ENCODE results near the gene FNDC3B. TPM values are rescaled to one million over a fixed set of nuclear protein-coding genes. Genes with fewer than 3 reads are reported as not detected.
A peak's percentile ranks its signal among the peaks of the same experiment; 100 is the strongest.
"Not testable (repeated sequence)": the region's sequence is repeated elsewhere in the genome, so short reads cannot be mapped to it uniquely, and the experiment has no call there.

Gene FNDC3B
- total RNA-seq, 1 experiment from 2014 or later = 149 TPM

- Mint-ChIP-seq H3K4me3 (ENCODE audit: unreplicated experiment) (peak overlapping the region; percentile 95), H3K9me3 (ENCODE audit: unreplicated experiment) (no peaks in the 10 kb centered on the region), H3K4me1 (ENCODE audit: insufficient read depth, unreplicated experiment) (peaks cover 40% of the 10 kb centered on the region), H3K27ac (ENCODE audit: low read depth, unreplicated experiment) (peak overlapping the region; percentile 90), H3K27me3 (ENCODE audit: insufficient read depth, unreplicated experiment) (no peaks in the 10 kb centered on the region), H3K36me3 (ENCODE audit: insufficient read depth, unreplicated experiment) (peaks cover 24% of the 10 kb centered on the region)
- BruUV-seq (replicated peaks) = TSS peak; percentile 41
- CTCF ChIA-PET = interaction anchor here (0.6 to 1.6 kb wide), 13 partner anchors 12 to 426 kb away, joined by 3 to 10 read pairs (median 4); no protein-coding TSS in a partner anchor
- no peak for TF ChIP-seq CTCF (IDR thresholded peaks at IDR 0.05; ENCODE audit: unreplicated experiment)
- peak; percentile 55 for DNase-seq (ENCODE audit: unreplicated experiment)
- POLR2A ChIA-PET = interaction anchor here (0.6 to 4.5 kb wide), 45 partner anchors 9 to 1393 kb away, joined by 3 to 39 read pairs (median 4); partner anchors contain the start of gene PLD1
- intact Hi-C loops (cut with micrococcal nuclease) = loop anchor here (1.0 to 5.0 kb wide), 5 partner anchors 61 to 291 kb away; no protein-coding TSS in a partner anchor
Measured at GRCh38 chr3:172040981-172041963, 1.9 kb downstream of the FNDC3B start.

DNA sequence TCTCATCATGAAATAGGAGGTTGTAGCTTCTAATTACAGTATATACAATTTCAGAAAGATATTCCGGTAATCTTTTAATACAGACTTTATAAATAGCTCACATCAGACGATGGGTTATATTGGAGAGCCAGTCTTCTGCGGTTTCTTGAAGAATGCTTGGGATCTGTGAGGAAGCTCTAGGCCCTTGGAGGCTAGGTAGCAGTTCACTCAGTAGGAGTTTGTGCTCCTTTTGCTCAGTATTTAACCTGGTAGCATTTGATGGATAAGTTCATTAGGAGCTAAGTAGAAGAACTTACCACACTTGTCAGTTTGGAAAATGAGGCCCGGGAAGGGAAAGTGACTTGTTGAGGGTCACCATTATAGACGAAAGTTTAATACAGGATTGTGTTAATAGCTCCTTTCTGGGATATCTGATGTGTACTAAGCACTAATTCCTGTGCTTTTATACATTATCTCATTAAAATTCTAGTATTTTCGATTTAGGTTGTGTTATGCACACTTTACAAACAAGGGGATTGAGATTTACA, 2.8 kb downstream of the FNDC3B start:
- peak overlapping the region; percentile 95 for H3K4me3 Mint-ChIP-seq (ENCODE audit: unreplicated experiment)
- DNase-seq (ENCODE audit: unreplicated experiment) = peak; percentile 27
- H3K36me3 Mint-ChIP-seq (ENCODE audit: insufficient read depth, unreplicated experiment) = peaks cover 29% of the 10 kb centered on the region
- ChIA-PET CTCF (interaction anchor here (0.6 to 1.6 kb wide), 12 partner anchors 12 to 668 kb away, joined by 3 to 10 read pairs (median 3); partner anchors contain the start of gene NCEH1), POLR2A (interaction anchor here (0.6 to 4.5 kb wide), 31 partner anchors 9 to 286 kb away, joined by 3 to 39 read pairs (median 4); partner anchors contain the start of gene PLD1)
- peaks cover 40% of the 10 kb centered on the region for H3K4me1 Mint-ChIP-seq (ENCODE audit: insufficient read depth, unreplicated experiment)
- peak overlapping the region; percentile 90 for H3K27ac Mint-ChIP-seq (ENCODE audit: low read depth, unreplicated experiment)
- no peaks in the 10 kb centered on the region for H3K27me3 Mint-ChIP-seq (ENCODE audit: insufficient read depth, unreplicated experiment)
- BruUV-seq (replicated peaks) = no TSS peak
- no peak for TF ChIP-seq CTCF (IDR thresholded peaks at IDR 0.05; ENCODE audit: unreplicated experiment)
- no peaks in the 10 kb centered on the region for H3K9me3 Mint-ChIP-seq (ENCODE audit: unreplicated experiment)
- intact Hi-C loops (cut with micrococcal nuclease) = loop anchor here (5.0 kb wide), 2 partner anchors 60 to 290 kb away; no protein-coding TSS in a partner anchor

GRCh38 chr3:172042663-172043179, 3.3 kb downstream of the FNDC3B start:
- not testable (repeated sequence) for DNase-seq (ENCODE audit: unreplicated experiment); H3K9me3 Mint-ChIP-seq (ENCODE audit: unreplicated experiment); H3K27ac Mint-ChIP-seq (ENCODE audit: low read depth, unreplicated experiment); H3K27me3 Mint-ChIP-seq (ENCODE audit: insufficient read depth, unreplicated experiment); BruUV-seq (replicated peaks)
- ChIA-PET CTCF (interaction anchor here (0.6 to 1.6 kb wide), 6 partner anchors 11 to 668 kb away, joined by 3 to 10 read pairs (median 4); partner anchors contain the start of gene NCEH1), POLR2A (interaction anchor here (0.7 to 4.5 kb wide), 17 partner anchors 11 to 286 kb away, joined by 3 to 39 read pairs (median 7); no protein-coding TSS in a partner anchor)
- peak overlapping the region; percentile 95 for H3K4me3 Mint-ChIP-seq (ENCODE audit: unreplicated experiment)
- peaks cover 29% of the 10 kb centered on the region for H3K36me3 Mint-ChIP-seq (ENCODE audit: insufficient read depth, unreplicated experiment)
- H3K4me1 Mint-ChIP-seq (ENCODE audit: insufficient read depth, unreplicated experiment) = peaks cover 38% of the 10 kb centered on the region
- intact Hi-C loops (cut with micrococcal nuclease) = loop anchor here (5.0 kb wide), 2 partner anchors 60 to 290 kb away; no protein-coding TSS in a partner anchor

DNA sequence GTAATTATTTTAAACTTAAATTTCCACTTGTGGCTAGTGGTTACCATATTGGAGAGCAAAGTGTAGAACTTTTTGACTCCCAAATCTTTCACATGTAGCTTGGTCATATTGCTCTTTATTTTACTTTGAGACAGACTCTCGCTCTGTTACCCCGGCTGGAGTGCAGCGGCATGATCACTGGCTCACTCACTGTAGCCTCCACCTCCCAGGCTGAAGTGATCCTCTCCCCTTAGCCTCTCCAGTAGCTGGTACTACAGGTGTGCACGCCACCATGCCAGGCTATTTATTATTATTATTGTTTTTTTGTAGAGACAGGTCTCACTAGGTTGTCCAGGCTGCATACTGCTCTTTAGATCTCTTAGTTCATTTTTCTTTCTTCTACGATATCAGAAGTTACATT, 3.9 kb downstream of the FNDC3B start:
- BruUV-seq (replicated peaks) = no TSS peak
- intact Hi-C loops (cut with micrococcal nuclease) = loop anchor here (5.0 kb wide), 2 partner anchors 59 to 289 kb away; no protein-coding TSS in a partner anchor
- no peak for TF ChIP-seq CTCF (IDR thresholded peaks at IDR 0.05; ENCODE audit: unreplicated experiment)
- Mint-ChIP-seq H3K27ac (ENCODE audit: low read depth, unreplicated experiment) (no peak overlapping the region), H3K36me3 (ENCODE audit: insufficient read depth, unreplicated experiment) (peaks cover 29% of the 10 kb centered on the region), H3K9me3 (ENCODE audit: unreplicated experiment) (no peaks in the 10 kb centered on the region), H3K4me1 (ENCODE audit: insufficient read depth, unreplicated experiment) (peaks cover 33% of the 10 kb centered on the region), H3K27me3 (ENCODE audit: insufficient read depth, unreplicated experiment) (no peaks in the 10 kb centered on the region), H3K4me3 (ENCODE audit: unreplicated experiment) (peak overlapping the region; percentile 28)
- no peak for DNase-seq (ENCODE audit: unreplicated experiment)
- CTCF ChIA-PET = interaction anchor here (0.9 to 1.6 kb wide), 2 partner anchors 63 to 289 kb away, joined by 3 to 10 read pairs; no protein-coding TSS in a partner anchor
- POLR2A ChIA-PET = interaction anchor here (1.1 to 4.5 kb wide), 8 partner anchors 11 to 232 kb away, joined by 3 to 39 read pairs (median 29); no protein-coding TSS in a partner anchor
